ENCODE data around the gene ESPL1. TPM values are rescaled to one million over a fixed set of nuclear protein-coding genes. Genes with fewer than 3 reads are reported as not detected.

ESPL1 gene
- total and polyA plus RNA-seq, 2 of the 8 experiments (the other 6 are each of a cell fraction or from before 2014, with no cell fraction given), result 31.8 to 52.7 TPM

DNA sequence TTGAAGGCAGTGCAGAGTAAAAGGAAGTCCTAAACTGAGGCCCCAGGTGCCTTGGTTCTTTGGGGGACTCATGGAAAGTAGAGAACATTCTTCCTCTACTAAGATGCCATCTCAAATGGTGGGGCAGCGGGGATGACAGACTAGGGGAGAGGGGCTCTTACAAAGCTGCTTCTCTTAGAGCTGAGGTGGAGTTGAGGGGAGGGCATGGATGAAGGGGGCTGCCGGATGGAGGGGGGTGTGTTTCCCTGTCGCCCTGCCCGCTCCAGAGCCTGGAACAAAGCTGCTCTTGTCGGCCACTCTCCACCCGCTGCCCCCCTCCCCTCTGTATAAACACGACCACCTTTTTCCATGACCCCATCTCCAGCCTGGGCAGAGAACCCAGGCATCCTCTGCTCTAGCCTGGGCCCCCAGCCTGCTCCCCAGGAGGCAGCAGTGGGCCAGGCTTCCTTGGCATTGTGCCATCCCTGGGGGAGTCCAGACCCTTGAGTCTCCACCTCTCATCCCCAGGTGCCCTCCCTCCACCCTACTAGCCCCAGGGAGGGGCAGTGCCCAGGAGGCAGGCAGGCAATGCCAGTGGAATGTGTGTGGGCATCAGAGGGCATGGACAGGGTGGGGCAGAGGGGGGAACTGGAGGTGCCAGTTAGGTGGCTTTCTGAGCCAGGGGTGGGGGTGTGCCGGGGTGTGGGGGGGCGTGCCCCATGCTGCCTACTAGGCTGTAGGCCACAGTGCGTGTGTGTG lies 37.8 kb upstream of the ESPL1 start:
- 0 out of 2 replicates have a peak overlapping the region, but pooled peaks have one; percentile 63 for H3K18ac ChIP-seq (ENCODE audit: extremely low read depth, low read length)
- no peak overlapping the region; the same call in 1 of the 2 replicates for H2BK12ac ChIP-seq (ENCODE audit: low read depth, low read length)
- H2BK15ac ChIP-seq (ENCODE audit: low read length), result peak overlapping the region; percentile 77; the same call in 1 of the 2 replicates
- no peaks in the 10 kb centered on the region for H3K79me1 ChIP-seq (ENCODE audit: low read depth, low read length)
- no peak overlapping the region for H2AFZ ChIP-seq (ENCODE audit: low read length)
- H2BK5ac ChIP-seq (ENCODE audit: low read depth, low read length), result no peak overlapping the region
- no peaks in the 10 kb centered on the region; a peak in 1 of 8 replicates for H3K36me3 ChIP-seq (ENCODE audit: control insufficient read depth in 2 of 4, insufficient read depth in 4 of 4, low read length in 3 of 4)
- no peaks in the 10 kb centered on the region for H3K9me3 ChIP-seq (ENCODE audit: insufficient read depth in 2 of 2, low read depth in 1 of 2, low read length in 1 of 2)
- FAIRE-seq (no peak), DNase-seq (ENCODE audit: low read depth in 1 of 2, low spot score in 2 of 2) (no peak)
- 68% methylated on average over 7 of the region's 10 CpGs; no CpG with 5 or more reads in 1 of the 2 experiments for WGBS, 2 experiments (ENCODE audit: extremely low coverage in 1 of 2, insufficient coverage in 1 of 2, insufficient read length in 1 of 2, insufficient replicate concordance in 2 of 2, low coverage in 1 of 2, low lambda C conversion rate in 2 of 2, missing lambda C conversion rate in 1 of 2)
- H4K20me1 ChIP-seq (replicated peaks in 1 of 2; ENCODE audit: control insufficient read depth in 1 of 2, insufficient read depth in 2 of 2, low read length in 2 of 2), result no peaks in the 10 kb centered on the region
- no peak overlapping the region for H3K14ac ChIP-seq (ENCODE audit: insufficient read length)
- no peak overlapping the region for H3K56ac ChIP-seq (replicated peaks; ENCODE audit: insufficient read length, low read depth, low read length)
- H3K79me2 ChIP-seq (ENCODE audit: control insufficient read depth in 1 of 2, insufficient read depth in 2 of 2, low read length in 2 of 2), result peaks cover 0 to 13% of the 10 kb centered on the region in 2 experiments; a peak in 1 of 4 replicates
- H2AK5ac ChIP-seq (ENCODE audit: low read depth, low read length), result no peak overlapping the region; the same call in 1 of the 2 replicates
- H2BK20ac ChIP-seq (ENCODE audit: low read length), result no peak overlapping the region
- no peaks in the 10 kb centered on the region for H3K27me3 ChIP-seq (replicated peaks in 1 of 4; ENCODE audit: control insufficient read depth in 3 of 4, extremely low read depth in 1 of 4, insufficient read depth in 3 of 4, low read length in 3 of 4)
- H3K23ac ChIP-seq (ENCODE audit: insufficient read length), result no peak overlapping the region
- H3K4me3 ChIP-seq (ENCODE audit: extremely low read depth in 1 of 4, insufficient read depth in 2 of 4, low read depth in 3 of 4, low read length in 4 of 4), result peak overlapping the region in 1 of 4 experiments; percentile 74; a peak in 1 of 8 replicates
- H4K8ac ChIP-seq (ENCODE audit: extremely low read depth, insufficient read depth, low read length), result no peak overlapping the region; the same call in 1 of the 2 replicates
- H2BK120ac ChIP-seq (replicated peaks; ENCODE audit: low read depth, low read length), result no peak overlapping the region
- no peak overlapping the region for H3K9ac ChIP-seq (replicated peaks in 1 of 4; ENCODE audit: extremely low read depth in 1 of 4, low read depth in 3 of 4, low read length in 3 of 4)
- no peak overlapping the region for H4K91ac ChIP-seq (replicated peaks; ENCODE audit: insufficient read length, low read length)
- H3K4me1 ChIP-seq (replicated peaks in 1 of 4; ENCODE audit: control insufficient read depth in 3 of 4, insufficient read depth in 4 of 4, low read length in 3 of 4), result peaks cover 34 to 61% (median 43%) of the 10 kb centered on the region in 4 experiments
- H3K27ac ChIP-seq (ENCODE audit: low read depth, low read length), result no peak overlapping the region
- peaks cover 14% of the 10 kb centered on the region for H3K23me2 ChIP-seq (ENCODE audit: low read depth, low read length)
- ChIA-PET CTCF (ENCODE audit: partially characterized antibody) (interaction anchor here (0.9 to 23.5 kb wide), 7 partner anchors 11 to 70 kb away, joined by 3 to 535 read pairs (median 7); partner anchors contain the start of genes ESPL1 and ITGB7), POLR2A (ENCODE audit: partially characterized antibody) (interaction anchor here (1.2 to 12.4 kb wide), 4 partner anchors 10 to 271 kb away, joined by 4 to 151 read pairs (median 6); partner anchors contain the start of gene TARBP2)
- H4K5ac ChIP-seq (ENCODE audit: insufficient read length, low read depth, low read length), result no peak overlapping the region
- H3K4me2 ChIP-seq (ENCODE audit: insufficient read depth in 1 of 2, low read depth in 2 of 2, low read length in 2 of 2), result peak overlapping the region; percentile 92 to 96
- TF ChIP-seq HDAC2 (IDR thresholded peaks at IDR 0.05; ENCODE audit: borderline replicate concordance in 1 of 2, low read depth in 2 of 2, low read length in 2 of 2) (no peak), CBX5 (IDR thresholded peaks at IDR 0.05; ENCODE audit: low read depth, low read length) (no peak), POLR2A (IDR thresholded peaks at IDR 0.05; ENCODE audit: control extremely low read depth in 1 of 2, low read depth in 2 of 2, low read length in 2 of 2) (no peak), RFX5 (IDR thresholded peaks at IDR 0.05; ENCODE audit: borderline replicate concordance, low read depth, low read length) (no peak), NRF1 (IDR thresholded peaks at IDR 0.05; ENCODE audit: low read depth, low read length) (no peak), TAF1 (IDR thresholded peaks at IDR 0.05; ENCODE audit: low read depth, low read length) (no peak), E2F6 (IDR thresholded peaks at IDR 0.05) (no peak)
- H3K4ac ChIP-seq (replicated peaks; ENCODE audit: insufficient read length, low read depth, low read length), result no peak overlapping the region
